GM19324 (cell line): ENCODE results near the gene RYR2.
"Not testable (repeated sequence)": the region's sequence is repeated elsewhere in the genome, so short reads cannot be mapped to it uniquely, and the experiment has no call there.

Source experiments
- ATAC-seq: cut with Tn5 transposase; IDR thresholded peaks from one replicate; pipeline ENCODE4 v1.9.1; 2021; ENCODE audit warnings: mild to moderate bottlenecking, moderate library complexity; ENCODE audit not compliant: unreplicated experiment, low FRiP score

RYR2 gene

GRCh38 chr1:237237721-237238120 lies 195.7 kb downstream of the RYR2 start:
- no peak for ATAC-seq

- ATAC-seq: no peak
Measured at GRCh38 chr1:237239248-237239647, 197.3 kb downstream of the RYR2 start.

GRCh38 chr1:237241038-237241437 lies 199.1 kb downstream of the RYR2 start:
- no peak for ATAC-seq

- ATAC-seq: no peak
Measured at GRCh38 chr1:237244778-237245177, 202.8 kb downstream of the RYR2 start.

- no peak for ATAC-seq
Measured at GRCh38 chr1:237247442-237247841, 205.5 kb downstream of the RYR2 start.

GRCh38 chr1:237249120-237249519 lies 207.1 kb downstream of the RYR2 start:
- no peak for ATAC-seq

GRCh38 chr1:237250055-237250454 lies 208.1 kb downstream of the RYR2 start:
- no peak for ATAC-seq

- ATAC-seq: no peak
Measured at GRCh38 chr1:237255071-237255470, 213.1 kb downstream of the RYR2 start.

- ATAC-seq: no peak
Measured at GRCh38 chr1:237258871-237259270, 216.9 kb downstream of the RYR2 start.

- no peak for ATAC-seq
Measured at GRCh38 chr1:237261198-237261597, 219.2 kb downstream of the RYR2 start.

- ATAC-seq: no peak
Measured at GRCh38 chr1:237267743-237268142, 225.8 kb downstream of the RYR2 start.

GRCh38 chr1:237269938-237270337 lies 228.0 kb downstream of the RYR2 start:
- no peak for ATAC-seq

GRCh38 chr1:237270353-237270752 lies 228.4 kb downstream of the RYR2 start:
- ATAC-seq: no peak

- ATAC-seq: not testable (repeated sequence)
Measured at GRCh38 chr1:237277994-237278393, 236.0 kb downstream of the RYR2 start.

- no peak for ATAC-seq
Measured at GRCh38 chr1:237279629-237280028, 237.6 kb downstream of the RYR2 start.

- no peak for ATAC-seq
Measured at GRCh38 chr1:237281481-237281880, 239.5 kb downstream of the RYR2 start.

- no peak for ATAC-seq
Measured at GRCh38 chr1:237282208-237282783, 240.3 kb downstream of the RYR2 start.

GRCh38 chr1:237287876-237288521 lies 246.0 kb downstream of the RYR2 start:
- ATAC-seq: no peak

- ATAC-seq: no peak
Measured at GRCh38 chr1:237293804-237294203, 251.8 kb downstream of the RYR2 start.

GRCh38 chr1:237296861-237297260 lies 254.9 kb downstream of the RYR2 start:
- ATAC-seq: no peak

- ATAC-seq: no peak
Measured at GRCh38 chr1:237300642-237301041, 258.7 kb downstream of the RYR2 start.

- no peak for ATAC-seq
Measured at GRCh38 chr1:237303929-237304328, 261.9 kb downstream of the RYR2 start.
